K562 (cell line): ENCODE measurements around the gene VWA2. TPM values are rescaled to one million over a fixed set of nuclear protein-coding genes. Genes with fewer than 3 reads are reported as not detected.

Experiments used
- ATAC-seq: fragments of 200-7000 bp; cut with Tn5 transposase; 3 replicates; pipeline ENCODE4 v1.9.1; 2020; ENCODE audit warnings: moderate library complexity
- BruUV-seq: library from RNA; stranded (reverse); fragments of 400-500 nt; replicated peaks from 2 replicates; lab custom pipeline; 2021; lab: Mats Ljungman, UMichigan
- CTCF ChIA-PET: fragments of 300-600 bp; formaldehyde crosslinking; extraction: SDS; loops from one replicate; lab custom pipeline; 2021; ENCODE audit warnings: low intra/inter-chr PET ratio; lab: Yijun Ruan, JAX
- POLR2A ChIA-PET: fragments of 300-600, 350-650 bp; sonication (Branson Sonifier 250); formaldehyde crosslinking; extraction: SDS; loops from one replicate; lab custom pipeline; 2021; ENCODE audit warnings: antibody characterized with exemption, inconsistent platforms; lab: Yijun Ruan, JAX
- DNase-seq, 4 experiments: peaks; one replicate each; pipeline versions ENCODE4 v3.0.0 to v3.0.0-alpha.2; 2011 to 2018; ENCODE audit warnings: low spot score in 3 of 4, mixed read lengths in 3 of 4; ENCODE audit errors: extremely low read depth in 1 of 4
- FAIRE-seq: peaks from 2 replicates; lab custom pipeline; 2011; peaks lifted over from hg19 to GRCh38; lab: Jason Lieb, UNC
- H2AFZ ChIP-seq: 2 replicates; pipeline ENCODE4 v1.6.0; 2011; ENCODE audit warnings: low read depth, low read length, control low read depth, inconsistent platforms
- H3K27ac ChIP-seq: fragments of 200-600 bp; 3 replicates; pipeline ENCODE4 v1.8.0; 2011; ENCODE audit warnings: low read depth, mild to moderate bottlenecking, control low read depth, inconsistent platforms, low read length, moderate library complexity, mixed read lengths; ENCODE audit errors: extremely low read depth
- H3K27me3 ChIP-seq, 2 experiments: fragments of 300-600 bp in 1 of 2; 2 replicates in 1 of 2; 3 replicates in 1 of 2; pipeline versions ENCODE4 v1.6.0 to v1.8.0; 2011; ENCODE audit warnings: inconsistent platforms in 2 of 2, low read length in 2 of 2, mild to moderate bottlenecking in 1 of 2, mixed read lengths in 1 of 2, moderate library complexity in 1 of 2; ENCODE audit not compliant: control insufficient read depth in 2 of 2, insufficient read depth in 2 of 2
- H3K36me3 ChIP-seq: fragments of 300-600 bp; 3 replicates; pipeline ENCODE4 v1.8.0; 2011; ENCODE audit warnings: mild to moderate bottlenecking, low read length, inconsistent platforms; ENCODE audit not compliant: control insufficient read depth, insufficient read depth
- H3K4me1 ChIP-seq, 2 experiments: fragments of 200-600 bp in 1 of 2; replicated peaks in 1 of 2; 2 replicates in 1 of 2; 3 replicates in 1 of 2; pipeline versions ENCODE4 v1.5.1 to v1.8.0; 2011; ENCODE audit warnings: inconsistent platforms in 2 of 2, low read length in 2 of 2, mild to moderate bottlenecking in 1 of 2, mixed read lengths in 1 of 2, moderate library complexity in 1 of 2; ENCODE audit not compliant: control insufficient read depth in 2 of 2, insufficient read depth in 2 of 2
- H3K4me2 ChIP-seq: 2 replicates; pipeline ENCODE4 v1.6.1; 2011; ENCODE audit warnings: low read length, control low read depth, inconsistent platforms, mixed read lengths; ENCODE audit not compliant: insufficient read depth
- H3K4me3 ChIP-seq: fragments of 200-600 bp; sonication (generic), shearing (Covaris generic); 2 replicates; pipeline ENCODE4 v1.5.1; 2016; ENCODE audit warnings: control low read depth, inconsistent platforms
- H3K79me2 ChIP-seq: fragments of 200-600 bp; 3 replicates; pipeline ENCODE4 v1.8.0; 2011; ENCODE audit warnings: low read length, inconsistent platforms; ENCODE audit not compliant: control insufficient read depth, insufficient read depth
- H3K9ac ChIP-seq, 2 experiments: 2 replicates each; pipeline versions ENCODE4 v1.6.0 to v1.6.1; 2011; ENCODE audit warnings: low read depth in 2 of 2, low read length in 2 of 2, control low read depth in 1 of 2, inconsistent platforms in 1 of 2, mild to moderate bottlenecking in 1 of 2, mixed read lengths in 1 of 2; ENCODE audit not compliant: insufficient read depth in 1 of 2
- H3K9me1 ChIP-seq: one replicate; pipeline ENCODE4 v1.6.0; 2011; ENCODE audit warnings: inconsistent platforms, mild to moderate bottlenecking, low read length, moderate library complexity; ENCODE audit not compliant: control insufficient read depth, insufficient read depth
- H3K9me3 ChIP-seq: replicated peaks from 2 replicates; pipeline ENCODE4 v1.5.1; 2011; ENCODE audit warnings: low read depth, low read length, inconsistent platforms; ENCODE audit not compliant: control insufficient read depth, insufficient read depth
- H4K20me1 ChIP-seq: replicated peaks from 2 replicates; pipeline ENCODE4 v1.6.1; 2011; ENCODE audit warnings: low read length, inconsistent platforms, mixed read lengths; ENCODE audit not compliant: control insufficient read depth, insufficient read depth
- ARID4B ChIP-seq: sonication (generic); formaldehyde crosslinking; IDR thresholded peaks from 2 replicates; pipeline ENCODE4 v1.8.0; 2022; ENCODE audit warnings: mild to moderate bottlenecking, missing genetic modification reagents
- BRD4 ChIP-seq: fragments of 200-600 bp; sonication (generic); IDR thresholded peaks from 2 replicates; pipeline ENCODE4 v1.6.1; 2017; ENCODE audit warnings: inconsistent platforms
- FOXK1 ChIP-seq: sonication (generic); formaldehyde crosslinking; IDR thresholded peaks from 2 replicates; pipeline ENCODE4 v1.8.0; 2022; ENCODE audit warnings: missing genetic modification reagents, mild to moderate bottlenecking, borderline replicate concordance
- HDAC2 ChIP-seq: fragments of 450-650 bp; IDR thresholded peaks from 2 replicates; pipeline ENCODE4 v1.6.1; 2016; ENCODE audit warnings: mild to moderate bottlenecking
- NCOR1 ChIP-seq: fragments of 450-650 bp; IDR thresholded peaks from 2 replicates; pipeline ENCODE4 v1.6.1; 2016; ENCODE audit warnings: mild to moderate bottlenecking, moderate library complexity
- POLR3A ChIP-seq: IDR thresholded peaks from 2 replicates; pipeline ENCODE4 v1.6.1; 2011; ENCODE audit warnings: borderline replicate concordance, mild to moderate bottlenecking, moderate library complexity; ENCODE audit not compliant: insufficient read length, insufficient read depth; ENCODE audit errors: extremely low read depth
- TRIM24 ChIP-seq, 2 experiments: fragments of 450-650 bp; IDR thresholded peaks; 2 replicates each; pipeline ENCODE4 v1.6.1; 2016
- VEZF1 ChIP-seq: fragments of 200-800 bp; sonication (Bioruptor generic); IDR thresholded peaks from 2 replicates; pipeline ENCODE4 v1.6.1; 2017; ENCODE audit warnings: missing genetic modification characterization, missing compliant biosample characterization
- ZNF780A ChIP-seq: fragments of 250-450 bp; sonication (Bioruptor Pico); IDR thresholded peaks from 2 replicates; pipeline ENCODE4 v1.5.0; 2021; ENCODE audit warnings: mild to moderate bottlenecking
- WGBS: fragments of 100-300 bp; shearing (Covaris generic); methylation state at CpG from one replicate; pipeline ENCODE4 v1.1.6; 2016; ENCODE audit warnings: low coverage, mixed read lengths; ENCODE audit not compliant: insufficient coverage; ENCODE audit errors: missing lambda C conversion rate; 5-methylcytosine and 5-hydroxymethylcytosine counted together
- in situ Hi-C: fragments of 300-500 bp; cut with MboI; formaldehyde crosslinking; loops from 4 replicates; pipeline ENCODE4 v1.15.0; 2018; ENCODE audit warnings: inconsistent platforms, mixed read lengths
- intact Hi-C: fragments of 100-400 bp; cut with micrococcal nuclease; formaldehyde crosslinking; loops from 2 replicates; pipeline ENCODE4 v1.14.2; 2022
- polyA plus RNA-seq, 8 experiments: library from polyadenylated mRNA; depleted of rRNA in 4 of 8; stranded (reverse) in 5 of 8; unstranded in 3 of 8; fragments of >200 nt; fragmentation: Nextera tagmentation in 2 of 8; fragmentation: Illumina TruSeq in 1 of 8; extraction: Ambion mirVana in 2 of 8; extraction: Trizol in 1 of 8; gene quantifications; 2 replicates each; pipeline versions ENCODE4 v1.2.1 to v1.2.3, GENCODE V29; 2011 to 2014; ENCODE audit warnings: inconsistent platforms in 1 of 8, missing spikeins in 1 of 8
- total RNA-seq, 7 experiments: library from RNA; depleted of rRNA in 6 of 7; stranded (reverse); fragments of >200 nt in 6 of 7; fragmentation: Illumina TruSeq in 2 of 7; extraction: Trizol in 2 of 7; gene quantifications; 2 replicates each; pipeline versions ENCODE4 v1.2.1 to v1.2.3, GENCODE V29; 2011 to 2021; ENCODE audit warnings: low replicate concordance in 1 of 7

Gene VWA2
- total and polyA plus RNA-seq, 9 of the 15 experiments (the other 6 are each of a cell fraction or from before 2014, with no cell fraction given), result not detected

- WGBS, result 2% methylated on average over 5 of the region's 6 CpGs
- no peak for TF ChIP-seq BRD4
- TF ChIP-seq FOXK1, result no peak
- no peak for TF ChIP-seq ZNF780A (CRISPR knock-in tag)
- no peak for TF ChIP-seq TRIM24 (IDR thresholded peaks at IDR 0.05)
- no peak for TF ChIP-seq VEZF1 (CRISPR knock-in tag)
- no peak for TF ChIP-seq POLR3A
- TF ChIP-seq NCOR1, result no peak
- TF ChIP-seq ARID4B, result no peak
- TF ChIP-seq HDAC2, result no peak
- no TSS peak for BruUV-seq
- H4K20me1 ChIP-seq, result no peaks in the 10 kb centered on the region
- in situ Hi-C loops (no loop called here), intact Hi-C loops (no loop called here)
- no peak for FAIRE-seq
- peaks cover 0 to 30% of the 10 kb centered on the region in 2 experiments; a peak in 2 of 5 replicates for H3K27me3 ChIP-seq
- no peak overlapping the region for H2AFZ ChIP-seq
- H3K4me3 ChIP-seq, result no peak overlapping the region
- no peak for ATAC-seq
- no peaks in the 10 kb centered on the region for H3K9me3 ChIP-seq
- no peak overlapping the region for H3K27ac ChIP-seq
- CTCF ChIA-PET, result no interaction called here
- H3K79me2 ChIP-seq, result no peaks in the 10 kb centered on the region
- POLR2A ChIA-PET, result no interaction called here
- no peak for DNase-seq
- H3K4me2 ChIP-seq, result no peak overlapping the region
- H3K4me1 ChIP-seq, result no peaks in the 10 kb centered on the region
- no peaks in the 10 kb centered on the region for H3K9me1 ChIP-seq
- H3K9ac ChIP-seq, result no peak overlapping the region
- H3K36me3 ChIP-seq, result no peaks in the 10 kb centered on the region
Measured at GRCh38 chr10:114328874-114329273, 89.8 kb downstream of the VWA2 start.
